ENCODE results near the gene NME9. TPM values are rescaled to one million over a fixed set of nuclear protein-coding genes. Genes with fewer than 3 reads are reported as not detected.
"Not testable (repeated sequence)": the region's sequence is repeated elsewhere in the genome, so short reads cannot be mapped to it uniquely, and the experiment has no call there.

NME9 gene
- polyA plus RNA-seq (ENCODE audit: insufficient read depth in 1 of 5, insufficient read length in 5 of 5, low replicate concordance in 1 of 5) = 1 to 10 TPM; 2.3 to 5.6 (median 3.8) TPM
- long read RNA-seq, donor 1, partial matches to known transcripts = 41 of 41 reads
- long read RNA-seq, donor 1, other reads (novel, unspliced or antisense) = 0 of 41 reads
- long read RNA-seq, donor 2 = 0 reads
- long read RNA-seq, donor 3, partial matches to known transcripts = 5 of 5 reads
- long read RNA-seq, donor 3, other reads (novel, unspliced or antisense) = 0 of 5 reads
- long read RNA-seq, donor 4 = 0 reads
- long read RNA-seq, donor 5 = 0 reads
- long read RNA-seq, donor 6 = 0 reads
- long read RNA-seq, donor 7 = 0 reads
- long read RNA-seq, donor 8 = 0 reads

- DNase-seq = peak; percentile 72 to 74
Observed at GRCh38 chr3:138329127-138329983, at the start of gene NME9. TSS of gene NME9 (minus strand) at chr3:138329851. CDS start at chr3:138329335, 516 bp downstream.

- no peak for DNase-seq
Observed at GRCh38 chr3:138378990-138379389, 49.3 kb upstream of the NME9 start.

GRCh38 chr3:138378331-138378730 lies 48.7 kb upstream of the NME9 start:
- DNase-seq = no peak

GRCh38 chr3:138377804-138378203 lies 48.2 kb upstream of the NME9 start:
- DNase-seq = no peak

- DNase-seq = not testable (repeated sequence)
Observed at GRCh38 chr3:138377212-138377611, 47.6 kb upstream of the NME9 start.

- DNase-seq = no peak
Observed at GRCh38 chr3:138376663-138377062, 47.0 kb upstream of the NME9 start.

GRCh38 chr3:138375447-138375846 lies 45.8 kb upstream of the NME9 start:
- no peak for DNase-seq

GRCh38 chr3:138374573-138375134 lies 45.0 kb upstream of the NME9 start:
- no peak for DNase-seq

GRCh38 chr3:138373736-138374094 lies 44.1 kb upstream of the NME9 start:
- no peak for DNase-seq

- no peak for DNase-seq
Observed at GRCh38 chr3:138373087-138373735, 43.6 kb upstream of the NME9 start.

- DNase-seq = no peak
Observed at GRCh38 chr3:138371070-138371965, 41.7 kb upstream of the NME9 start.

GRCh38 chr3:138370321-138370720 lies 40.7 kb upstream of the NME9 start:
- DNase-seq = no peak

- DNase-seq = no peak
Observed at GRCh38 chr3:138369151-138369900, 39.7 kb upstream of the NME9 start.

- DNase-seq = no peak
Observed at GRCh38 chr3:138367911-138368310, 38.3 kb upstream of the NME9 start.

GRCh38 chr3:138367326-138367850 lies 37.7 kb upstream of the NME9 start:
- DNase-seq = no peak

- no peak for DNase-seq
Observed at GRCh38 chr3:138366006-138366759, 36.5 kb upstream of the NME9 start.

GRCh38 chr3:138365253-138365555 lies 35.6 kb upstream of the NME9 start:
- no peak for DNase-seq

- DNase-seq = no peak
Observed at GRCh38 chr3:138364356-138365252, 35.0 kb upstream of the NME9 start.
